K562 treated with DMSO at 1 percent for 4 hours (cell line): ENCODE results near the gene MMP27. TPM values are rescaled to one million over a fixed set of nuclear protein-coding genes. Genes with fewer than 3 reads are reported as not detected.

Experiments used
- total RNA-seq: library from RNA; unstranded; fragments of 300-600 nt; gene quantifications from 2 replicates; pipeline ENCODE4 v1.2.3, GENCODE V29; 2022; ENCODE audit not compliant: insufficient read depth

The MMP27 gene
- not detected in 2 replicates for total RNA-seq

GRCh38 chr11:102705626-102706025 is at the start of gene MMP27:
Gene MMP27, minus strand, starts transcription at chr11:102705769. Its CDS starts 55 bp downstream, at chr11:102705714.

GRCh38 chr11:102724904-102725500 is 19.4 kb upstream of the MMP27 start, which contains the start of gene MMP8:
Gene MMP8, minus strand, starts transcription at chr11:102724954. Its CDS starts 99 bp downstream, at chr11:102724855.

Other genes with a start within 250 kb of the MMP27 start
- not detected in 2 replicates for gene MMP7, start 175.0 kb downstream of the MMP27 start, total RNA-seq
- gene MMP20, start 80.4 kb downstream of the MMP27 start, total RNA-seq = not detected in 2 replicates
- not detected in 2 replicates for gene MMP8, start 19.2 kb upstream of the MMP27 start, total RNA-seq
- gene MMP10, start 74.9 kb upstream of the MMP27 start, total RNA-seq = not detected in 2 replicates
- gene MMP1, start 92.4 kb upstream of the MMP27 start, total RNA-seq = not detected in 2 replicates
- gene MMP3, start 137.8 kb upstream of the MMP27 start, total RNA-seq = not detected in 2 replicates
- not detected in 2 replicates for gene MMP12, start 169.2 kb upstream of the MMP27 start, total RNA-seq
- gene MMP13, start 250.0 kb upstream of the MMP27 start, total RNA-seq = not detected in 2 replicates